Measurements from ENCODE around the gene PRH1. TPM values are rescaled to one million over a fixed set of nuclear protein-coding genes. Genes with fewer than 3 reads are reported as not detected.

The PRH1 gene
- total and polyA plus RNA-seq, 4 donors: 1.3 to 29.6 (median 16.1) TPM

DNA sequence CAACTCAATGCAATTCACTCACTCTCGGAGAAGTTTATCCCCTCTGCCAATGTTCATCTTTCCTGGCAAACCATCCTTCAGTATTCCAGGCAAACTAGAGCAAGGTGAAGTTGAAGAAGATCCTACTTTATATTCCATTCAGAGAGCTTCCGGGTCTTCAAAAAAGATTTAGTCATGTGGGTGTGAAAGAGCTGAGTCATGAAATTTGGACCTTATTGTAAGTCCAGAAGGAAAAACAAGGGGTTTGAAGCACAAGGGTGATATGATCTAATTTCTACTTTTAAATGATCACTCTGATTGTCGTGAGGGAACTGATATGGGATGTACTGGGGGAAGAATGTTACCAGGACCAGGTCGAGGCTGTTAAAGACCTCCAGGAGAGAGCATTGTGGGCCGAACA, 42.2 kb upstream of the PRH1 start:
- no peak overlapping the region for H3K4me3 ChIP-seq (ENCODE audit: low read depth in 1 of 3, low read length in 3 of 3)
- WGBS: 96% methylated on average over 5 of the region's 5 CpGs
- no peaks in the 10 kb centered on the region for H3K36me3 ChIP-seq (ENCODE audit: control insufficient read depth in 4 of 4, insufficient read depth in 3 of 4, low read depth in 1 of 4, low read length in 3 of 4)
- H3K27me3 ChIP-seq (ENCODE audit: control insufficient read depth in 4 of 4, insufficient read depth in 4 of 4, low read length in 3 of 4): no peaks in the 10 kb centered on the region
- H3K9ac ChIP-seq (ENCODE audit: low read depth in 1 of 2, low read length in 2 of 2): no peak overlapping the region
- no peak for DNase-seq (ENCODE audit: low spot score)
- H3K9me3 ChIP-seq (ENCODE audit: control insufficient read depth in 4 of 4, low read length in 3 of 4): no peaks in the 10 kb centered on the region
- H3K27ac ChIP-seq (ENCODE audit: low read depth in 1 of 2, low read length in 2 of 2): no peak overlapping the region
- TF ChIP-seq RXRA (IDR thresholded peaks at IDR 0.05) (no peak), HNF4G (IDR thresholded peaks at IDR 0.05) (no peak), FOXA1 (IDR thresholded peaks at IDR 0.05) (no peak), TAF1 (conservative IDR thresholded peaks at IDR 0.05) (no peak), YY1 (IDR thresholded peaks at IDR 0.05) (no peak)
- peaks cover 0 to 7% (median 3%) of the 10 kb centered on the region in 4 donors for H3K4me1 ChIP-seq (ENCODE audit: control insufficient read depth in 4 of 4, insufficient read depth in 4 of 4, low read length in 3 of 4)

DNA sequence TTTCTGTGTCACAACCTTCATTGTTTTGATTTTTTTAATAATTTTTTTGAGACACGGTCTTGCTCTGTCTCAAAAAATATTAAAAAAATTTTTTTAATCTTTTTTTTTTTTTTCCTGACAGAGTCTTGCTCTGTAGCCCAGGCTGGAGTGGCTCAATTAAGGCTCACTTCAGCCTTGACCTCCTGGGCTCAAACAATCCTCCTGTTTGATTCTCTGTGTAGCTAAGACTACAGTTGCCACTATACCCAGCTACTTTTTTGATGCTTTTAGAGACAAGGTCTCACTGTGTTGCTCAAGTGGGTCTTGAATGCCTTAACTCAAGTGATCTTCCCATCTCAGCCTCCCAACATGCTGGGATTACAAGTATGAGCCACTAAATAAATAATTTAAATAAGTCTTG, 35.8 kb upstream of the PRH1 start:
- TF ChIP-seq, protein P1, sequence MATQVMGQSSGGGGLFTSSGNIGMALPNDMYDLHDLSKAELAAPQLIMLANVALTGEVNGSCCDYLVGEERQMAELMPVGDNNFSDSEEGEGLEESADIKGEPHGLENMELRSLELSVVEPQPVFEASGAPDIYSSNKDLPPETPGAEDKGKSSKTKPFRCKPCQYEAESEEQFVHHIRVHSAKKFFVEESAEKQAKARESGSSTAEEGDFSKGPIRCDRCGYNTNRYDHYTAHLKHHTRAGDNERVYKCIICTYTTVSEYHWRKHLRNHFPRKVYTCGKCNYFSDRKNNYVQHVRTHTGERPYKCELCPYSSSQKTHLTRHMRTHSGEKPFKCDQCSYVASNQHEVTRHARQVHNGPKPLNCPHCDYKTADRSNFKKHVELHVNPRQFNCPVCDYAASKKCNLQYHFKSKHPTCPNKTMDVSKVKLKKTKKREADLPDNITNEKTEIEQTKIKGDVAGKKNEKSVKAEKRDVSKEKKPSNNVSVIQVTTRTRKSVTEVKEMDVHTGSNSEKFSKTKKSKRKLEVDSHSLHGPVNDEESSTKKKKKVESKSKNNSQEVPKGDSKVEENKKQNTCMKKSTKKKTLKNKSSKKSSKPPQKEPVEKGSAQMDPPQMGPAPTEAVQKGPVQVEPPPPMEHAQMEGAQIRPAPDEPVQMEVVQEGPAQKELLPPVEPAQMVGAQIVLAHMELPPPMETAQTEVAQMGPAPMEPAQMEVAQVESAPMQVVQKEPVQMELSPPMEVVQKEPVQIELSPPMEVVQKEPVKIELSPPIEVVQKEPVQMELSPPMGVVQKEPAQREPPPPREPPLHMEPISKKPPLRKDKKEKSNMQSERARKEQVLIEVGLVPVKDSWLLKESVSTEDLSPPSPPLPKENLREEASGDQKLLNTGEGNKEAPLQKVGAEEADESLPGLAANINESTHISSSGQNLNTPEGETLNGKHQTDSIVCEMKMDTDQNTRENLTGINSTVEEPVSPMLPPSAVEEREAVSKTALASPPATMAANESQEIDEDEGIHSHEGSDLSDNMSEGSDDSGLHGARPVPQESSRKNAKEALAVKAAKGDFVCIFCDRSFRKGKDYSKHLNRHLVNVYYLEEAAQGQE (IDR thresholded peaks at IDR 0.05): no peak
- no peak for TF ChIP-seq FOXA1 (IDR thresholded peaks at IDR 0.05)
- no peak for TF ChIP-seq TAF1 (conservative IDR thresholded peaks at IDR 0.05)
- TF ChIP-seq, protein P2, sequence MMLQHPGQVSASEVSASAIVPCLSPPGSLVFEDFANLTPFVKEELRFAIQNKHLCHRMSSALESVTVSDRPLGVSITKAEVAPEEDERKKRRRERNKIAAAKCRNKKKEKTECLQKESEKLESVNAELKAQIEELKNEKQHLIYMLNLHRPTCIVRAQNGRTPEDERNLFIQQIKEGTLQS (IDR thresholded peaks at IDR 0.05): no peak
- TF ChIP-seq, protein P3, sequence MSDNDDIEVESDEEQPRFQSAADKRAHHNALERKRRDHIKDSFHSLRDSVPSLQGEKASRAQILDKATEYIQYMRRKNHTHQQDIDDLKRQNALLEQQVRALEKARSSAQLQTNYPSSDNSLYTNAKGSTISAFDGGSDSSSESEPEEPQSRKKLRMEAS (IDR thresholded peaks at IDR 0.05): no peak
- TF ChIP-seq RXRA (IDR thresholded peaks at IDR 0.05): no peak
- TF ChIP-seq EGR1 (IDR thresholded peaks at IDR 0.05; ENCODE audit: low read depth in 2 of 2): no peak
- no peak for TF ChIP-seq RAD21 (IDR thresholded peaks at IDR 0.05)
- no peak for TF ChIP-seq ZBTB33 (IDR thresholded peaks at IDR 0.05)
- TF ChIP-seq HNF4G (IDR thresholded peaks at IDR 0.05): no peak
- TF ChIP-seq SP1 (IDR thresholded peaks at IDR 0.05): no peak
- no peak for TF ChIP-seq HNF4A (conservative IDR thresholded peaks at IDR 0.05)
- no peak for TF ChIP-seq FOXA2 (IDR thresholded peaks at IDR 0.05)
- no peak for TF ChIP-seq NR2F2 (IDR thresholded peaks at IDR 0.05)

More for the DNA sequence above, 35.8 kb upstream of the PRH1 start:
- Histone ChIP-seq H3K4me1 (ENCODE audit: control insufficient read depth in 4 of 4, insufficient read depth in 4 of 4, low read length in 3 of 4) (no peaks in the 10 kb centered on the region), H3K27ac (ENCODE audit: low read depth in 1 of 2, low read length in 2 of 2) (no peak overlapping the region), H3K36me3 (ENCODE audit: control insufficient read depth in 4 of 4, insufficient read depth in 3 of 4, low read depth in 1 of 4, low read length in 3 of 4) (no peaks in the 10 kb centered on the region), H3K4me3 (ENCODE audit: low read depth in 1 of 3, low read length in 3 of 3) (no peak overlapping the region), H3K9me3 (ENCODE audit: control insufficient read depth in 4 of 4, low read length in 3 of 4) (no peaks in the 10 kb centered on the region), H3K27me3 (ENCODE audit: control insufficient read depth in 4 of 4, insufficient read depth in 4 of 4, low read length in 3 of 4) (no peaks in the 10 kb centered on the region), H3K9ac (ENCODE audit: low read depth in 1 of 2, low read length in 2 of 2) (no peak overlapping the region)
- no peak for DNase-seq (ENCODE audit: low spot score)
- 96% methylated on average over 1 of the region's 1 CpG for WGBS

Data from liver (tissue), 9 donors.